ENCODE data around the gene SLC10A7. TPM values are rescaled to one million over a fixed set of nuclear protein-coding genes. Genes with fewer than 3 reads are reported as not detected.

The SLC10A7 gene
- total and polyA plus RNA-seq, 7 donors = 1.3 to 5.7 (median 3.9) TPM

- H3K36me3 ChIP-seq (ENCODE audit: insufficient read depth in 1 of 2, low read depth in 1 of 2) = peaks cover 0 to 2% of the 10 kb centered on the region in 2 donors
- no peak overlapping the region for H3K4me3 ChIP-seq
- H3K9me3 ChIP-seq = no peaks in the 10 kb centered on the region
- no peak overlapping the region for H3K27ac ChIP-seq
- H3K4me1 ChIP-seq = peaks cover 6% of the 10 kb centered on the region
- TF ChIP-seq CTCF (IDR thresholded peaks at IDR 0.05) = no peak
- no peak for DNase-seq
- WGBS, 3 donors = 80 to 84% (median 84%) methylated on average over 2 of the region's 2 CpGs
- H3K27me3 ChIP-seq (ENCODE audit: insufficient read depth in 3 of 3, low read length in 2 of 3) = no peaks in the 10 kb centered on the region
- no peak for ATAC-seq
- intact Hi-C loops (cut with DNase I) = no loop called here
Observed at GRCh38 chr4:146443525-146443924, 78.2 kb downstream of the SLC10A7 start.

GRCh38 chr4:146442801-146443200 is 78.9 kb downstream of the SLC10A7 start:
- ATAC-seq (no peak), DNase-seq (no peak)
- intact Hi-C loops (cut with DNase I) = no loop called here
- H3K27me3 ChIP-seq (ENCODE audit: insufficient read depth in 3 of 3, low read length in 2 of 3) = no peaks in the 10 kb centered on the region
- H3K4me3 ChIP-seq = no peak overlapping the region
- H3K4me1 ChIP-seq = peaks cover 6% of the 10 kb centered on the region
- TF ChIP-seq CTCF (IDR thresholded peaks at IDR 0.05) = no peak
- H3K36me3 ChIP-seq (ENCODE audit: insufficient read depth in 1 of 2, low read depth in 1 of 2) = peaks cover 0 to 2% of the 10 kb centered on the region in 2 donors
- no peak overlapping the region for H3K27ac ChIP-seq
- WGBS, 3 donors = 72 to 93% (median 83%) methylated on average over 1 of the region's 1 CpG
- no peaks in the 10 kb centered on the region for H3K9me3 ChIP-seq

GRCh38 chr4:146439999-146440398 is 81.7 kb downstream of the SLC10A7 start:
- H3K27ac ChIP-seq = no peak overlapping the region
- no peaks in the 10 kb centered on the region for H3K36me3 ChIP-seq (ENCODE audit: insufficient read depth in 1 of 2, low read depth in 1 of 2)
- H3K27me3 ChIP-seq (ENCODE audit: insufficient read depth in 3 of 3, low read length in 2 of 3) = no peaks in the 10 kb centered on the region
- ATAC-seq = no peak
- no peaks in the 10 kb centered on the region for H3K9me3 ChIP-seq
- H3K4me1 ChIP-seq = peaks cover 6% of the 10 kb centered on the region
- 88 to 95% (median 89%) methylated on average over 4 of the region's 4 CpGs for WGBS, 3 donors
- TF ChIP-seq CTCF (IDR thresholded peaks at IDR 0.05) = no peak
- intact Hi-C loops (cut with DNase I) = no loop called here
- no peak overlapping the region for H3K4me3 ChIP-seq
- DNase-seq = no peak

DNA sequence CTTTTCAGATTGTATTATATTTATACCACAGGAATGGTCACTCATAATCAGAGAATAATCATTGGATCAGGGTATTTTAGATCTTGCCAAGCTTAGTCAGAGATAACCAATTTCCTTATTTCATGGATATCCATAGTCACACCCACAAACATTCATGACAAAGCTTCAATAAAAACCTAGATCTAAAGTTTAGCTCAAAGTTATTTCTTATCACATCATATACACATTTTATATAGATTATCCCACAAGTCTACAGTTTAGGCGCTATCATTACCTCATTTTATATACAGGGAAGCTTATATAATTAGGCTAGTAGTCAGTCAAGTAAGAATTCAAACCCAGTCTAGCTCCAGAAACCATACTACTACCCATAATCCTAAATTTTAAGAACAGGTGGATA is 82.3 kb downstream of the SLC10A7 start:
- TF ChIP-seq CTCF (IDR thresholded peaks at IDR 0.05) = no peak
- Histone ChIP-seq H3K36me3 (ENCODE audit: insufficient read depth in 1 of 2, low read depth in 1 of 2) (no peaks in the 10 kb centered on the region), H3K4me3 (no peak overlapping the region), H3K27me3 (ENCODE audit: insufficient read depth in 3 of 3, low read length in 2 of 3) (no peaks in the 10 kb centered on the region), H3K9me3 (no peaks in the 10 kb centered on the region), H3K4me1 (peaks cover 6% of the 10 kb centered on the region), H3K27ac (no peak overlapping the region)
- ATAC-seq (no peak), DNase-seq (no peak)
- WGBS, 3 donors = 97 to 100% (median 99%) methylated on average over 1 of the region's 1 CpG
- intact Hi-C loops (cut with DNase I) = no loop called here

- intact Hi-C loops (cut with DNase I) = no loop called here
- Histone ChIP-seq H3K36me3 (ENCODE audit: insufficient read depth in 1 of 2, low read depth in 1 of 2) (no peaks in the 10 kb centered on the region), H3K4me3 (no peak overlapping the region), H3K4me1 (peaks cover 6% of the 10 kb centered on the region), H3K27ac (no peak overlapping the region), H3K27me3 (ENCODE audit: insufficient read depth in 3 of 3, low read length in 2 of 3) (no peaks in the 10 kb centered on the region), H3K9me3 (no peaks in the 10 kb centered on the region)
- DNase-seq = no peak
- TF ChIP-seq CTCF (IDR thresholded peaks at IDR 0.05) = no peak
- WGBS, 3 donors = 64 to 72% (median 68%) methylated on average over 2 of the region's 2 CpGs
- ATAC-seq = no peak
Observed at GRCh38 chr4:146437778-146438177, 84.0 kb downstream of the SLC10A7 start.
